Measurements from ENCODE around the gene NCOA1. TPM values are rescaled to one million over a fixed set of nuclear protein-coding genes. Genes with fewer than 3 reads are reported as not detected.

The NCOA1 gene
- total and polyA plus RNA-seq, 2 experiments from 2014 or later: 6.7 to 9.1 TPM

- Histone ChIP-seq H3K27ac (no peak overlapping the region), H3K27me3 (no peaks in the 10 kb centered on the region), H3K4me3 (no peak overlapping the region), H3K9me3 (ENCODE audit: low read depth) (no peaks in the 10 kb centered on the region), H3K36me3 (no peaks in the 10 kb centered on the region), H3K4me1 (ENCODE audit: low read depth) (no peaks in the 10 kb centered on the region)
- TF ChIP-seq CTCF (IDR thresholded peaks at IDR 0.05; ENCODE audit: low read depth, low read length): no peak
- DNase-seq (ENCODE audit: low read depth in 1 of 2, low spot score in 1 of 2): no peak
These were observed 160.1 kb downstream of the NCOA1 start for GRCh38 chr2:24650997-24651642.

- H3K27me3 ChIP-seq: no peaks in the 10 kb centered on the region
- no peaks in the 10 kb centered on the region for H3K36me3 ChIP-seq
- no peak overlapping the region for H3K27ac ChIP-seq
- no peak for TF ChIP-seq CTCF (IDR thresholded peaks at IDR 0.05; ENCODE audit: low read depth, low read length)
- DNase-seq (ENCODE audit: low read depth in 1 of 2, low spot score in 1 of 2): no peak
- no peak overlapping the region for H3K4me3 ChIP-seq
- H3K9me3 ChIP-seq (ENCODE audit: low read depth): no peaks in the 10 kb centered on the region
- no peaks in the 10 kb centered on the region for H3K4me1 ChIP-seq (ENCODE audit: low read depth)
These were observed 160.6 kb downstream of the NCOA1 start for GRCh38 chr2:24651643-24652003.

- no peaks in the 10 kb centered on the region for H3K27me3 ChIP-seq
- H3K4me3 ChIP-seq: no peak overlapping the region
- H3K4me1 ChIP-seq (ENCODE audit: low read depth): no peaks in the 10 kb centered on the region
- no peaks in the 10 kb centered on the region for H3K36me3 ChIP-seq
- H3K27ac ChIP-seq: no peak overlapping the region
- no peak for DNase-seq (ENCODE audit: low read depth in 1 of 2, low spot score in 1 of 2)
- no peaks in the 10 kb centered on the region for H3K9me3 ChIP-seq (ENCODE audit: low read depth)
- no peak for TF ChIP-seq CTCF (IDR thresholded peaks at IDR 0.05; ENCODE audit: low read depth, low read length)
These were observed 161.5 kb downstream of the NCOA1 start for GRCh38 chr2:24652265-24653182.

GRCh38 chr2:24657818-24658217 is 166.8 kb downstream of the NCOA1 start:
- no peak for TF ChIP-seq CTCF (IDR thresholded peaks at IDR 0.05; ENCODE audit: low read depth, low read length)
- DNase-seq (ENCODE audit: low read depth in 1 of 2, low spot score in 1 of 2): no peak
- no peaks in the 10 kb centered on the region for H3K9me3 ChIP-seq (ENCODE audit: low read depth)
- no peaks in the 10 kb centered on the region for H3K27me3 ChIP-seq
- H3K4me3 ChIP-seq: no peak overlapping the region
- peaks cover 8% of the 10 kb centered on the region for H3K4me1 ChIP-seq (ENCODE audit: low read depth)
- H3K36me3 ChIP-seq: no peaks in the 10 kb centered on the region
- no peak overlapping the region for H3K27ac ChIP-seq

GRCh38 chr2:24658531-24659202 is 167.6 kb downstream of the NCOA1 start:
- Histone ChIP-seq H3K4me1 (ENCODE audit: low read depth) (peaks cover 8% of the 10 kb centered on the region), H3K36me3 (no peaks in the 10 kb centered on the region), H3K4me3 (no peak overlapping the region), H3K9me3 (ENCODE audit: low read depth) (no peaks in the 10 kb centered on the region), H3K27ac (no peak overlapping the region), H3K27me3 (no peaks in the 10 kb centered on the region)
- DNase-seq (ENCODE audit: low read depth in 1 of 2, low spot score in 1 of 2): peak in 1 of 2 donors; percentile 6
- TF ChIP-seq CTCF (IDR thresholded peaks at IDR 0.05; ENCODE audit: low read depth, low read length): no peak

All from cardiac muscle cell (in vitro differentiated cells and primary cell).